Measurements from ENCODE around the gene RNF14. TPM values are rescaled to one million over a fixed set of nuclear protein-coding genes. Genes with fewer than 3 reads are reported as not detected.

The RNF14 gene
- total and polyA plus RNA-seq, 2 of the 8 experiments (the other 6 are each of a cell fraction or from before 2014, with no cell fraction given) = 4.7 to 20.2 TPM

DNA sequence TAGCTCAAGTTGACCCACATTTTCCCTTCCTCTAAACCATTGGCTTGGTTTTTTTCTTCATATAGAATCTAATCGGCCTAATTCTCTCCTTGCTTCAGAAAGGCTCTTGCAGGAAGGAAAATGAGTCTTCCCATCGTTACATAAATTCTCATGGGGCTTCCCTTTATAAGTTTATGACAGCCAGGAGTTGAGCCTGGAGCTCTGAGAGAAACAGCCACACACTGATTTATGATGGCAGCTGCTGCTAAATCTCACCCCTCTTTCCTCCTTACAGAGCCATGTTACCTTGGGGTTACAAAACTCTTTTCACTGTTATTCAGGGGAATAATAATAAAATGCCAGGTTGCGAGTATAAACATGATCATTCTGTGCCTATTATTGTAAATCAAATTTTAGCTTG lies 5.2 kb upstream of the RNF14 start:
- H3K27ac ChIP-seq (ENCODE audit: low read depth, low read length) = no peak overlapping the region
- H3K4me1 ChIP-seq (replicated peaks in 1 of 4; ENCODE audit: control insufficient read depth in 3 of 4, insufficient read depth in 4 of 4, low read length in 3 of 4) = peaks cover 4 to 9% (median 6%) of the 10 kb centered on the region in 4 experiments; a peak in 6 of 7 replicates
- no peaks in the 10 kb centered on the region for H3K36me3 ChIP-seq (ENCODE audit: control insufficient read depth in 2 of 4, insufficient read depth in 4 of 4, low read length in 3 of 4)
- H3K27me3 ChIP-seq (replicated peaks in 1 of 4; ENCODE audit: control insufficient read depth in 3 of 4, extremely low read depth in 1 of 4, insufficient read depth in 3 of 4, low read length in 3 of 4) = no peaks in the 10 kb centered on the region; a peak in 1 of 7 replicates
- no peak overlapping the region for H3K4me3 ChIP-seq (ENCODE audit: extremely low read depth in 1 of 4, insufficient read depth in 2 of 4, low read depth in 3 of 4, low read length in 4 of 4)
- DNase-seq (ENCODE audit: low read depth in 1 of 2, low spot score in 2 of 2) (no peak), FAIRE-seq (no peak)
- H2BK5ac ChIP-seq (ENCODE audit: low read depth, low read length) = no peak overlapping the region
- no peak overlapping the region for H2BK120ac ChIP-seq (replicated peaks; ENCODE audit: low read depth, low read length)
- H3K4ac ChIP-seq (replicated peaks; ENCODE audit: insufficient read length, low read depth, low read length) = no peak overlapping the region
- H4K20me1 ChIP-seq (replicated peaks in 1 of 2; ENCODE audit: control insufficient read depth in 1 of 2, insufficient read depth in 2 of 2, low read length in 2 of 2) = no peaks in the 10 kb centered on the region
- H3K23ac ChIP-seq (ENCODE audit: insufficient read length) = no peak overlapping the region
- no peak overlapping the region for H4K91ac ChIP-seq (replicated peaks; ENCODE audit: insufficient read length, low read length)
- WGBS, 2 experiments (ENCODE audit: extremely low coverage in 1 of 2, insufficient coverage in 1 of 2, insufficient read length in 1 of 2, insufficient replicate concordance in 2 of 2, low coverage in 1 of 2, low lambda C conversion rate in 2 of 2, missing lambda C conversion rate in 1 of 2) = 82% methylated on average over 3 of the region's 3 CpGs; no CpG with 5 or more reads in 1 of the 2 experiments
- POLR2A ChIA-PET (ENCODE audit: partially characterized antibody) = no interaction called here
- no peaks in the 10 kb centered on the region for H3K9me3 ChIP-seq (ENCODE audit: insufficient read depth in 2 of 2, low read depth in 1 of 2, low read length in 1 of 2)
- H2BK20ac ChIP-seq (ENCODE audit: low read length) = no peak overlapping the region
- H2AK5ac ChIP-seq (ENCODE audit: low read depth, low read length) = no peak overlapping the region
- H2AFZ ChIP-seq (ENCODE audit: low read length) = no peak overlapping the region
- no peak overlapping the region for H4K8ac ChIP-seq (ENCODE audit: extremely low read depth, insufficient read depth, low read length)
- H2BK15ac ChIP-seq (ENCODE audit: low read length) = no peak overlapping the region
- H3K4me2 ChIP-seq (ENCODE audit: insufficient read depth in 1 of 2, low read depth in 2 of 2, low read length in 2 of 2) = no peak overlapping the region
- no peaks in the 10 kb centered on the region for H3K23me2 ChIP-seq (ENCODE audit: low read depth, low read length)
- no peak overlapping the region for H3K18ac ChIP-seq (ENCODE audit: extremely low read depth, low read length)
- no peak overlapping the region for H3K14ac ChIP-seq (ENCODE audit: insufficient read length)
- CTCF ChIA-PET (ENCODE audit: partially characterized antibody) = interaction anchor here (0.6 to 2.0 kb wide), 18 partner anchors 9 to 371 kb away, joined by 3 to 8 read pairs (median 4); no protein-coding TSS in a partner anchor
- H3K56ac ChIP-seq (replicated peaks; ENCODE audit: insufficient read length, low read depth, low read length) = no peak overlapping the region
- no peaks in the 10 kb centered on the region for H3K79me2 ChIP-seq (ENCODE audit: control insufficient read depth in 1 of 2, insufficient read depth in 2 of 2, low read length in 2 of 2)
- H3K9ac ChIP-seq (replicated peaks in 1 of 4; ENCODE audit: extremely low read depth in 1 of 4, low read depth in 3 of 4, low read length in 3 of 4) = no peak overlapping the region
- TF ChIP-seq GABPA (IDR thresholded peaks at IDR 0.05; ENCODE audit: borderline replicate concordance, insufficient read depth, low read length) = no peak
- TF ChIP-seq BCL11A (IDR thresholded peaks at IDR 0.05; ENCODE audit: low read depth in 2 of 2, low read length in 2 of 2) = no peak
- TF ChIP-seq SIN3A (conservative IDR thresholded peaks at IDR 0.05 in 1 of 2, IDR thresholded peaks at IDR 0.05 in 1 of 2; ENCODE audit: low read depth in 1 of 2, low read length in 2 of 2) = no peak
- TF ChIP-seq TAF7 (optimal IDR thresholded peaks at IDR 0.05; ENCODE audit: borderline replicate concordance, low read depth, low read length) = no peak
- TF ChIP-seq HDAC2 (IDR thresholded peaks at IDR 0.05; ENCODE audit: borderline replicate concordance in 1 of 2, low read depth in 2 of 2, low read length in 2 of 2) = no peak
- no peak for TF ChIP-seq RBBP5 (IDR thresholded peaks at IDR 0.05; ENCODE audit: borderline replicate concordance, low read depth, low read length)
- TF ChIP-seq CTBP2 (IDR thresholded peaks at IDR 0.05; ENCODE audit: borderline replicate concordance, insufficient read depth, insufficient read length, low read length) = no peak
- TF ChIP-seq ZNF274 (IDR thresholded peaks at IDR 0.05; ENCODE audit: borderline replicate concordance, extremely low read depth, low read length) = no peak
- TF ChIP-seq POLR2AphosphoS5 (IDR thresholded peaks at IDR 0.05; ENCODE audit: low read depth, low read length) = no peak
- no peak for TF ChIP-seq POLR2A (IDR thresholded peaks at IDR 0.05; ENCODE audit: control extremely low read depth in 1 of 2, low read depth in 2 of 2, low read length in 2 of 2)
- TF ChIP-seq MAFK (IDR thresholded peaks at IDR 0.05; ENCODE audit: low read depth, low read length) = no peak
- no peaks in the 10 kb centered on the region for H3K79me1 ChIP-seq (ENCODE audit: low read depth, low read length)
- no peak overlapping the region for H4K5ac ChIP-seq (ENCODE audit: insufficient read length, low read depth, low read length)
- no peak overlapping the region for H2BK12ac ChIP-seq (ENCODE audit: low read depth, low read length)

All from H1 (cell line).